Nephron progenitor cell (in vitro differentiated cells): Measurements from ENCODE around the gene SGPP2.

Experiments
- DNase-seq: peaks from one replicate; pipeline ENCODE4 v3.0.0; 2021
- H3K27ac Mint-ChIP-seq: 2 replicates; pipeline ENCODE4 v1.8.0; 2021; ENCODE audit warnings: mild to moderate bottlenecking, moderate library complexity, mixed read lengths
- H3K27me3 Mint-ChIP-seq: 2 replicates; pipeline ENCODE4 v1.8.0; 2021; ENCODE audit warnings: mild to moderate bottlenecking, low read depth, mixed read lengths; ENCODE audit not compliant: poor library complexity
- H3K36me3 Mint-ChIP-seq: 2 replicates; pipeline ENCODE4 v1.8.0; 2021; ENCODE audit warnings: low read depth, mixed read lengths
- H3K4me1 Mint-ChIP-seq: 2 replicates; pipeline ENCODE4 v1.8.0; 2021; ENCODE audit warnings: mixed read lengths
- H3K4me3 Mint-ChIP-seq: 2 replicates; pipeline ENCODE4 v1.8.0; 2021; ENCODE audit warnings: mild to moderate bottlenecking, moderate library complexity, mixed read lengths
- H3K9me3 Mint-ChIP-seq: 2 replicates; pipeline ENCODE4 v1.8.0; 2021; ENCODE audit warnings: mild to moderate bottlenecking, moderate library complexity, mixed read lengths
- CTCF ChIP-seq: fragments of 200-600 bp; sonication (generic); IDR thresholded peaks from 2 replicates; pipeline ENCODE4 v1.5.0; 2021; ENCODE audit warnings: antibody characterized with exemption

SGPP2 gene

GRCh38 chr2:222518570-222519381 is 94.4 kb downstream of the SGPP2 start:
- H3K4me1 Mint-ChIP-seq = peaks cover 12% of the 10 kb centered on the region
- H3K36me3 Mint-ChIP-seq = no peaks in the 10 kb centered on the region
- no peak for TF ChIP-seq CTCF
- no peak overlapping the region for H3K4me3 Mint-ChIP-seq
- H3K27ac Mint-ChIP-seq = peak overlapping the region; percentile 58
- peaks cover 2% of the 10 kb centered on the region for H3K27me3 Mint-ChIP-seq
- peaks cover 12% of the 10 kb centered on the region for H3K9me3 Mint-ChIP-seq
- no peak for DNase-seq

GRCh38 chr2:222521099-222521498 is 96.8 kb downstream of the SGPP2 start:
- Mint-ChIP-seq H3K4me1 (peaks cover 22% of the 10 kb centered on the region), H3K36me3 (no peaks in the 10 kb centered on the region), H3K27me3 (peaks cover 2% of the 10 kb centered on the region), H3K9me3 (peaks cover 10% of the 10 kb centered on the region), H3K27ac (no peak overlapping the region), H3K4me3 (no peak overlapping the region)
- no peak for DNase-seq
- TF ChIP-seq CTCF = no peak

GRCh38 chr2:222522082-222522481 is 97.7 kb downstream of the SGPP2 start:
- no peak for DNase-seq
- Mint-ChIP-seq H3K27ac (no peak overlapping the region), H3K4me1 (peaks cover 23% of the 10 kb centered on the region), H3K27me3 (peaks cover 2% of the 10 kb centered on the region), H3K36me3 (no peaks in the 10 kb centered on the region), H3K4me3 (no peak overlapping the region), H3K9me3 (peaks cover 8% of the 10 kb centered on the region)
- TF ChIP-seq CTCF = no peak

- Mint-ChIP-seq H3K4me1 (peaks cover 10% of the 10 kb centered on the region), H3K4me3 (no peak overlapping the region), H3K9me3 (peaks cover 10% of the 10 kb centered on the region)
Measured at GRCh38 chr2:222523783-222524544, 99.6 kb downstream of the SGPP2 start.

GRCh38 chr2:222525811-222526210 is 101.5 kb downstream of the SGPP2 start:
- no peak for DNase-seq
- peak overlapping the region; percentile 95 for H3K27ac Mint-ChIP-seq
- H3K9me3 Mint-ChIP-seq = peaks cover 23% of the 10 kb centered on the region

More at GRCh38 chr2:222523783-222524544, 99.6 kb downstream of the SGPP2 start:
- DNase-seq = no peak
- no peak for TF ChIP-seq CTCF
- peaks cover 3% of the 10 kb centered on the region for H3K27me3 Mint-ChIP-seq
- no peaks in the 10 kb centered on the region for H3K36me3 Mint-ChIP-seq
- H3K27ac Mint-ChIP-seq = no peak overlapping the region

More at GRCh38 chr2:222525811-222526210, 101.5 kb downstream of the SGPP2 start:
- Mint-ChIP-seq H3K36me3 (peaks cover 5% of the 10 kb centered on the region), H3K4me3 (no peak overlapping the region), H3K27me3 (peaks cover 3% of the 10 kb centered on the region), H3K4me1 (peaks cover 10% of the 10 kb centered on the region)
- no peak for TF ChIP-seq CTCF
